ENCODE results near the gene ITPKB.

The ITPKB gene

GRCh38 chr1:226784081-226785049, 45.3 kb upstream of the ITPKB start:
- TF ChIP-seq CTCF (IDR thresholded peaks at IDR 0.05; ENCODE audit: low read depth, low read length), result no peak
- H3K9me3 ChIP-seq (ENCODE audit: severe bottlenecking), result no peaks in the 10 kb centered on the region
- H3K27ac ChIP-seq, result no peak overlapping the region
- DNase-seq, result no peak
- no peaks in the 10 kb centered on the region for H3K36me3 ChIP-seq
- H3K27me3 ChIP-seq (ENCODE audit: insufficient read depth, low read depth, severe bottlenecking), result no peaks in the 10 kb centered on the region
- no peak overlapping the region for H3K4me3 ChIP-seq (ENCODE audit: low read depth, low read length)

GRCh38 chr1:226782845-226783601, 43.9 kb upstream of the ITPKB start:
- H3K27me3 ChIP-seq (ENCODE audit: insufficient read depth, low read depth, severe bottlenecking), result no peaks in the 10 kb centered on the region
- H3K27ac ChIP-seq, result no peak overlapping the region
- no peaks in the 10 kb centered on the region for H3K36me3 ChIP-seq
- H3K4me3 ChIP-seq (ENCODE audit: low read depth, low read length), result no peak overlapping the region
- no peak for DNase-seq
- no peaks in the 10 kb centered on the region for H3K9me3 ChIP-seq (ENCODE audit: severe bottlenecking)
- TF ChIP-seq CTCF (IDR thresholded peaks at IDR 0.05; ENCODE audit: low read depth, low read length), result no peak

GRCh38 chr1:226781937-226782609, 43.0 kb upstream of the ITPKB start:
- H3K4me3 ChIP-seq (ENCODE audit: low read depth, low read length), result no peak overlapping the region
- no peak for TF ChIP-seq CTCF (IDR thresholded peaks at IDR 0.05; ENCODE audit: low read depth, low read length)
- DNase-seq, result no peak
- no peak overlapping the region for H3K27ac ChIP-seq
- no peaks in the 10 kb centered on the region for H3K9me3 ChIP-seq (ENCODE audit: severe bottlenecking)
- no peaks in the 10 kb centered on the region for H3K36me3 ChIP-seq
- no peaks in the 10 kb centered on the region for H3K27me3 ChIP-seq (ENCODE audit: insufficient read depth, low read depth, severe bottlenecking)

- no peaks in the 10 kb centered on the region for H3K9me3 ChIP-seq (ENCODE audit: severe bottlenecking)
- DNase-seq, result no peak
- H3K36me3 ChIP-seq, result no peaks in the 10 kb centered on the region
- TF ChIP-seq CTCF (IDR thresholded peaks at IDR 0.05; ENCODE audit: low read depth, low read length), result no peak
- H3K4me3 ChIP-seq (ENCODE audit: low read depth, low read length), result no peak overlapping the region
- no peaks in the 10 kb centered on the region for H3K27me3 ChIP-seq (ENCODE audit: insufficient read depth, low read depth, severe bottlenecking)
- H3K27ac ChIP-seq, result no peak overlapping the region
Measured at GRCh38 chr1:226779561-226779960, 40.5 kb upstream of the ITPKB start.

- Histone ChIP-seq H3K27ac (no peak overlapping the region), H3K36me3 (no peaks in the 10 kb centered on the region), H3K27me3 (ENCODE audit: insufficient read depth, low read depth, severe bottlenecking) (no peaks in the 10 kb centered on the region), H3K9me3 (ENCODE audit: severe bottlenecking) (no peaks in the 10 kb centered on the region), H3K4me3 (ENCODE audit: low read depth, low read length) (no peak overlapping the region)
- DNase-seq, result no peak
- no peak for TF ChIP-seq CTCF (IDR thresholded peaks at IDR 0.05; ENCODE audit: low read depth, low read length)
Measured at GRCh38 chr1:226778657-226779058, 39.6 kb upstream of the ITPKB start.

All from WERI-Rb-1 (cell line).